Breast epithelium (tissue), 4 donors: Measurements from ENCODE around the gene ENO1. TPM values are rescaled to one million over a fixed set of nuclear protein-coding genes. Genes with fewer than 3 reads are reported as not detected.

ENCODE experiments used
- DNase-seq, 2 donors: peaks; one replicate each; pipeline ENCODE4 v3.0.0-alpha.2; 2019; ENCODE audit warnings: low spot score in 2 of 2
- H3K27ac ChIP-seq, 2 donors: fragments of 200-600 bp; sonication (generic) in 1 of 2; one replicate each; pipeline ENCODE4 v1.5.1; 2016 to 2019; ENCODE audit warnings: mild to moderate bottlenecking in 1 of 2
- H3K27me3 ChIP-seq, 2 donors: fragments of 200-600 bp; sonication (generic) in 1 of 2; one replicate each; pipeline versions ENCODE4 v1.5.1 to v1.6.0; 2017 to 2019; ENCODE audit warnings: control low read depth in 1 of 2, mild to moderate bottlenecking in 1 of 2
- H3K36me3 ChIP-seq: fragments of 200-600 bp; one replicate; pipeline ENCODE4 v1.5.1; 2019
- H3K4me1 ChIP-seq, 2 donors: fragments of 200-600 bp; sonication (generic); one replicate each; pipeline ENCODE4 v1.5.1; 2016 to 2019; ENCODE audit warnings: control low read depth in 1 of 2
- H3K4me3 ChIP-seq, 3 donors: fragments of 200-600 bp; sonication (generic); 1 replicate in 2 of 3; 2 replicates in 1 of 3; pipeline ENCODE4 v1.5.1; 2016 to 2019; ENCODE audit warnings: mild to moderate bottlenecking in 3 of 3, moderate library complexity in 2 of 3
- H3K9me3 ChIP-seq, 2 donors: fragments of 200-600 bp; sonication (generic) in 1 of 2; one replicate each; pipeline ENCODE4 v1.5.1; 2016 to 2019; ENCODE audit warnings: control low read depth in 1 of 2
- CTCF ChIP-seq, 3 donors: fragments of 450-650 bp; IDR thresholded peaks; one replicate each; pipeline ENCODE4 v1.5.1; 2016 to 2017; ENCODE audit warnings: antibody characterized with exemption in 3 of 3, mild to moderate bottlenecking in 3 of 3, moderate library complexity in 3 of 3
- POLR2A ChIP-seq: fragments of 450-650 bp; IDR thresholded peaks from one replicate; pipeline ENCODE4 v1.6.1; 2016; ENCODE audit warnings: antibody characterized with exemption, mild to moderate bottlenecking, moderate library complexity
- POLR2AphosphoS5 ChIP-seq, 3 donors: sonication (generic); formaldehyde crosslinking; IDR thresholded peaks; one replicate each; pipeline ENCODE4 v1.6.1; 2017; ENCODE audit warnings: antibody characterized with exemption in 3 of 3
- intact Hi-C: fragments of 100-400 bp; cut with DNase I; formaldehyde crosslinking; loops from one replicate; pipeline ENCODE4 v1.15.1; 2023; ENCODE audit warnings: low total_unique reads
- total RNA-seq, 3 donors: library from RNA; depleted of rRNA; stranded (reverse); fragments of >200 nt; gene quantifications; one replicate each; pipeline ENCODE4 v1.1.0, GENCODE V29; 2016

ENO1 gene
- total RNA-seq, 3 donors from 2014 or later, result 400 to 717 (median 589) TPM

- H3K4me3 ChIP-seq, result no peak overlapping the region
- H3K27me3 ChIP-seq, result no peaks in the 10 kb centered on the region
- no peaks in the 10 kb centered on the region for H3K9me3 ChIP-seq
- no peaks in the 10 kb centered on the region for H3K36me3 ChIP-seq
- no peak for TF ChIP-seq POLR2A
- TF ChIP-seq CTCF (IDR thresholded peaks at IDR 0.05), result no peak
- TF ChIP-seq POLR2AphosphoS5 (IDR thresholded peaks at IDR 0.05), result no peak
- peaks cover 0 to 10% of the 10 kb centered on the region in 2 donors for H3K4me1 ChIP-seq
- intact Hi-C loops, result no loop called here
- no peak for DNase-seq
- peak overlapping the region in 1 of 2 donors; percentile 8 for H3K27ac ChIP-seq
Measured at GRCh38 chr1:8813016-8813763, 65.3 kb downstream of the ENO1 start.

- no peak for TF ChIP-seq CTCF (IDR thresholded peaks at IDR 0.05)
- no peak for TF ChIP-seq POLR2AphosphoS5 (IDR thresholded peaks at IDR 0.05)
- Histone ChIP-seq H3K27me3 (no peaks in the 10 kb centered on the region), H3K36me3 (no peaks in the 10 kb centered on the region), H3K4me3 (no peak overlapping the region), H3K9me3 (no peaks in the 10 kb centered on the region), H3K27ac (peak overlapping the region; percentile 8 to 14), H3K4me1 (peaks cover 0 to 10% of the 10 kb centered on the region in 2 donors)
- DNase-seq, result no peak
- intact Hi-C loops, result no loop called here
Measured at GRCh38 chr1:8812081-8812480, 66.4 kb downstream of the ENO1 start.

Other genes starting within 250 kb of the ENO1 start
- gene RERE, start 61.0 kb downstream of the ENO1 start, total RNA-seq, result 100 to 1,000 TPM in 2 of 3 donors, 10 to 100 TPM in 1; 65.8 to 166 (median 123) TPM
- gene CA6, start 67.2 kb upstream of the ENO1 start, total RNA-seq, result not detected
- gene SLC2A7, start 147.7 kb upstream of the ENO1 start, total RNA-seq, result not detected
- 1 to 10 TPM; 2.3 to 2.8 (median 2.7) TPM for gene SLC2A5, start 190.9 kb upstream of the ENO1 start, total RNA-seq